Measurements from ENCODE around the gene SLC12A2. TPM values are rescaled to one million over a fixed set of nuclear protein-coding genes. Genes with fewer than 3 reads are reported as not detected.

SLC12A2 gene
- total RNA-seq, 2 experiments from 2014 or later = 20.6 to 36.5 TPM

GRCh38 chr5:128169401-128170017 is 85.9 kb downstream of the SLC12A2 start:
- H4K20me1 ChIP-seq (ENCODE audit: insufficient read depth, low read length) = no peaks in the 10 kb centered on the region
- H2AFZ ChIP-seq (ENCODE audit: low read length) = no peak overlapping the region
- no peak overlapping the region for H3K27ac ChIP-seq (ENCODE audit: low read depth, low read length, poor library complexity, severe bottlenecking)
- peaks cover 41% of the 10 kb centered on the region for H3K36me3 ChIP-seq (ENCODE audit: insufficient read depth, low read length)
- TF ChIP-seq EZH2phosphoT487 (IDR thresholded peaks at IDR 0.05; ENCODE audit: borderline replicate concordance, low read depth, low read length) (no peak), CTCF (conservative IDR thresholded peaks at IDR 0.05; ENCODE audit: low read length) (no peak)
- H3K4me3 ChIP-seq (ENCODE audit: low read depth, low read length, poor library complexity, severe bottlenecking) = no peak overlapping the region
- intact Hi-C loops (cut with micrococcal nuclease; ENCODE audit: unreplicated experiment) = no loop called here
- no TSS peak for BruUV-seq (replicated peaks)
- no peak for DNase-seq (ENCODE audit: low spot score)
- H3K79me2 ChIP-seq (ENCODE audit: insufficient read depth, low read depth, low read length) = no peaks in the 10 kb centered on the region
- no peak overlapping the region for H3K4me2 ChIP-seq (ENCODE audit: low read length)
- CTCF ChIA-PET (ENCODE audit: unreplicated experiment) = no interaction called here
- POLR2A ChIA-PET = interaction anchor here (0.9 kb wide), 2 partner anchors 9 to 14 kb away, joined by 3 to 5 read pairs; no protein-coding TSS in a partner anchor
- no peaks in the 10 kb centered on the region for H3K4me1 ChIP-seq (ENCODE audit: insufficient read depth, low read length, poor library complexity, severe bottlenecking)
- H3K9me3 ChIP-seq (ENCODE audit: low read length) = no peaks in the 10 kb centered on the region
- H3K9me2 ChIP-seq (ENCODE audit: insufficient read depth, low read length) = no peaks in the 10 kb centered on the region

- BruUV-seq (replicated peaks) = no TSS peak
- intact Hi-C loops (cut with micrococcal nuclease; ENCODE audit: unreplicated experiment) = no loop called here
- H3K9me3 ChIP-seq (ENCODE audit: low read length) = no peaks in the 10 kb centered on the region
- no peaks in the 10 kb centered on the region for H4K20me1 ChIP-seq (ENCODE audit: insufficient read depth, low read length)
- no peaks in the 10 kb centered on the region for H3K79me2 ChIP-seq (ENCODE audit: insufficient read depth, low read depth, low read length)
- POLR2A ChIA-PET = no interaction called here
- no peak overlapping the region for H2AFZ ChIP-seq (ENCODE audit: low read length)
- CTCF ChIA-PET (ENCODE audit: unreplicated experiment) = no interaction called here
- no peak for TF ChIP-seq CTCF (conservative IDR thresholded peaks at IDR 0.05; ENCODE audit: low read length)
- TF ChIP-seq EZH2phosphoT487 (IDR thresholded peaks at IDR 0.05; ENCODE audit: borderline replicate concordance, low read depth, low read length) = no peak
- H3K27ac ChIP-seq (ENCODE audit: low read depth, low read length, poor library complexity, severe bottlenecking) = no peak overlapping the region
- no peaks in the 10 kb centered on the region for H3K4me1 ChIP-seq (ENCODE audit: insufficient read depth, low read length, poor library complexity, severe bottlenecking)
- H3K36me3 ChIP-seq (ENCODE audit: insufficient read depth, low read length) = peaks cover 25% of the 10 kb centered on the region
- H3K4me3 ChIP-seq (ENCODE audit: low read depth, low read length, poor library complexity, severe bottlenecking) = no peak overlapping the region
- no peak overlapping the region for H3K4me2 ChIP-seq (ENCODE audit: low read length)
- no peak for DNase-seq (ENCODE audit: low spot score)
- no peaks in the 10 kb centered on the region for H3K9me2 ChIP-seq (ENCODE audit: insufficient read depth, low read length)
Measured at GRCh38 chr5:128172102-128172501, 88.5 kb downstream of the SLC12A2 start.

- no peak overlapping the region for H3K27ac ChIP-seq (ENCODE audit: low read depth, low read length, poor library complexity, severe bottlenecking)
- ChIA-PET CTCF (ENCODE audit: unreplicated experiment) (no interaction called here), POLR2A (no interaction called here)
- no peak for DNase-seq (ENCODE audit: low spot score)
- H3K9me3 ChIP-seq (ENCODE audit: low read length) = no peaks in the 10 kb centered on the region
- no peaks in the 10 kb centered on the region for H3K9me2 ChIP-seq (ENCODE audit: insufficient read depth, low read length)
- peaks cover 37% of the 10 kb centered on the region for H3K36me3 ChIP-seq (ENCODE audit: insufficient read depth, low read length)
- H3K4me1 ChIP-seq (ENCODE audit: insufficient read depth, low read length, poor library complexity, severe bottlenecking) = no peaks in the 10 kb centered on the region
- no TSS peak for BruUV-seq (replicated peaks)
- no peak overlapping the region for H3K4me2 ChIP-seq (ENCODE audit: low read length)
- intact Hi-C loops (cut with micrococcal nuclease; ENCODE audit: unreplicated experiment) = no loop called here
- H3K4me3 ChIP-seq (ENCODE audit: low read depth, low read length, poor library complexity, severe bottlenecking) = no peak overlapping the region
- no peaks in the 10 kb centered on the region for H3K79me2 ChIP-seq (ENCODE audit: insufficient read depth, low read depth, low read length)
- TF ChIP-seq CTCF (conservative IDR thresholded peaks at IDR 0.05; ENCODE audit: low read length) = no peak
- no peak for TF ChIP-seq EZH2phosphoT487 (IDR thresholded peaks at IDR 0.05; ENCODE audit: borderline replicate concordance, low read depth, low read length)
- H2AFZ ChIP-seq (ENCODE audit: low read length) = no peak overlapping the region
- H4K20me1 ChIP-seq (ENCODE audit: insufficient read depth, low read length) = no peaks in the 10 kb centered on the region
Measured at GRCh38 chr5:128174951-128175350, 91.4 kb downstream of the SLC12A2 start.
